Activated B cell treated with CpG ODN at 0.5 μM for 24 hours (primary cell): ENCODE measurements around the gene CAMK2G. TPM values are rescaled to one million over a fixed set of nuclear protein-coding genes. Genes with fewer than 3 reads are reported as not detected.

Experiments used
- ATAC-seq: fragments of 200-7000 bp; cut with Tn5 transposase; one replicate; pipeline ENCODE4 v1.10.0; 2021; ENCODE audit warnings: low read depth, mild to moderate bottlenecking, moderate library complexity
- CTCF ChIA-PET: fragments of 350-600 bp; sonication (Branson Sonifier 250); formaldehyde crosslinking; loops from one replicate; lab custom pipeline; 2021; ENCODE audit warnings: antibody characterized with exemption; lab: Charles Lee
- POLR2A ChIA-PET: fragments of 350-600 bp; sonication (Branson Sonifier 250); formaldehyde crosslinking; loops from one replicate; lab custom pipeline; 2021; ENCODE audit warnings: antibody characterized with exemption; lab: Charles Lee
- DNase-seq: peaks from one replicate; pipeline ENCODE4 v3.0.0; 2022
- H3K27ac Mint-ChIP-seq: one replicate; pipeline ENCODE4 v1.8.0; 2020; ENCODE audit warnings: mixed read lengths
- H3K27me3 Mint-ChIP-seq: one replicate; pipeline ENCODE4 v1.8.0; 2021; ENCODE audit warnings: mixed read lengths
- H3K36me3 Mint-ChIP-seq: one replicate; pipeline ENCODE4 v1.8.0; 2021; ENCODE audit warnings: low read depth, mixed read lengths
- H3K4me1 Mint-ChIP-seq: one replicate; pipeline ENCODE4 v1.8.0; 2021; ENCODE audit warnings: mixed read lengths
- H3K4me3 Mint-ChIP-seq: one replicate; pipeline ENCODE4 v1.8.0; 2020; ENCODE audit warnings: mild to moderate bottlenecking, mixed read lengths
- H3K9me3 Mint-ChIP-seq: one replicate; pipeline ENCODE4 v1.8.0; 2020; ENCODE audit warnings: mixed read lengths
- intact Hi-C: fragments of 100-400 bp; cut with micrococcal nuclease; formaldehyde crosslinking; loops from one replicate; pipeline ENCODE4 v1.15.1; 2024
- total RNA-seq: library from RNA; stranded (reverse); gene quantifications from 2 replicates; pipeline ENCODE4 v1.2.3, GENCODE V29; 2022
- TF ChIP-seq, protein P1 (sequence below): fragments of 200-600 bp; IDR thresholded peaks from one replicate; pipeline ENCODE4 v1.8.0; 2022; ENCODE audit warnings: antibody characterized with exemption, mild to moderate bottlenecking

Gene CAMK2G
- total RNA-seq, 1 donor from 2014 or later = 19.9 TPM

DNA sequence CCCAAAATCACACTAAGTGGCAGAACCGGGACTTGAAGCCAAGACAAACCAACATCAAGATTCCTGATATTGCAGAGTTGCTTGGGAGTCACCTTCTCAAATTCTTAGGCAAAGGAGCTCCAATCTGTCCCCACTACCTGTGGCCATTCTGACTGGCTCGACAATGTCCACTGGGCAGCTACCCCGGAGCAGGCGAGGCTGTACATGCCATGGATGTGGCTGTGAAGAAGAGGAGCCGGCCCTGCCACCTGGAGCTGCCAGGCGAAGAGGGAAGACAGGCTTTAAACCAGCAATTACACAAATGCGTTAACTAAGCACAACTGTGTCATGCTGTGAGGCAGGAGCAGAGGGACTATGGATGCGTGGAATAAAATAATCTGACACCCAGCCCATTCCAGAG is 18.1 kb downstream of the CAMK2G start:
- peaks cover 5% of the 10 kb centered on the region for H3K4me1 Mint-ChIP-seq
- no peak overlapping the region for H3K4me3 Mint-ChIP-seq
- POLR2A ChIA-PET = no interaction called here
- CTCF ChIA-PET = interaction anchor here (2.7 kb wide), 1 partner anchor 23 kb away, joined by 13 read pairs; no protein-coding TSS in a partner anchor
- TF ChIP-seq, protein P1, sequence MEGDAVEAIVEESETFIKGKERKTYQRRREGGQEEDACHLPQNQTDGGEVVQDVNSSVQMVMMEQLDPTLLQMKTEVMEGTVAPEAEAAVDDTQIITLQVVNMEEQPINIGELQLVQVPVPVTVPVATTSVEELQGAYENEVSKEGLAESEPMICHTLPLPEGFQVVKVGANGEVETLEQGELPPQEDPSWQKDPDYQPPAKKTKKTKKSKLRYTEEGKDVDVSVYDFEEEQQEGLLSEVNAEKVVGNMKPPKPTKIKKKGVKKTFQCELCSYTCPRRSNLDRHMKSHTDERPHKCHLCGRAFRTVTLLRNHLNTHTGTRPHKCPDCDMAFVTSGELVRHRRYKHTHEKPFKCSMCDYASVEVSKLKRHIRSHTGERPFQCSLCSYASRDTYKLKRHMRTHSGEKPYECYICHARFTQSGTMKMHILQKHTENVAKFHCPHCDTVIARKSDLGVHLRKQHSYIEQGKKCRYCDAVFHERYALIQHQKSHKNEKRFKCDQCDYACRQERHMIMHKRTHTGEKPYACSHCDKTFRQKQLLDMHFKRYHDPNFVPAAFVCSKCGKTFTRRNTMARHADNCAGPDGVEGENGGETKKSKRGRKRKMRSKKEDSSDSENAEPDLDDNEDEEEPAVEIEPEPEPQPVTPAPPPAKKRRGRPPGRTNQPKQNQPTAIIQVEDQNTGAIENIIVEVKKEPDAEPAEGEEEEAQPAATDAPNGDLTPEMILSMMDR = no peak
- ATAC-seq = no peak
- H3K27ac Mint-ChIP-seq = no peak overlapping the region
- intact Hi-C loops = no loop called here
- H3K36me3 Mint-ChIP-seq = peaks cover 68% of the 10 kb centered on the region
- no peaks in the 10 kb centered on the region for H3K27me3 Mint-ChIP-seq
- DNase-seq = no peak
- H3K9me3 Mint-ChIP-seq = no peaks in the 10 kb centered on the region

DNA sequence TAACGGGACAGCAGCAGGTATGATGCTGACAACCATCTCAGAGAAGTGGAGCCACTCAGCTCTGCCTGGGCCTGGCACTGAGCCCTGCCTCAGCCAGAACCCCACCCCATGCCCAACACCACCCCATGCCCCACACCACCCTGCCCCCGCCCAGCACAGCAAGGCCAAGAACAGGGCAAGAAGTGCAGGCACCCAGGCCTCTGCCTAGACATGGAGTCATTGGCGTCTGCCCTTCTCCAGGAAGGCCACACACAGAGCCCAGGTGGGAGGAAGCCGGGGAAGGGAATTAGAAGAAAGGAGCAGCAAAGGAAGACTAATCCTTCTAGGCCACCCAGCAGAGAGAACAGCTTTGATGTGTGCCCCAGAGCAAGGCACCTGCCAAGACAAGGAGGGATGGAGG is 18.9 kb downstream of the CAMK2G start:
- ChIA-PET POLR2A (interaction anchor here (0.5 kb wide), 1 partner anchor 1286 kb away, joined by 4 read pairs; no protein-coding TSS in a partner anchor), CTCF (interaction anchor here (0.6 to 2.7 kb wide), 2 partner anchors 23 to 138 kb away, joined by 3 to 13 read pairs; no protein-coding TSS in a partner anchor)
- Mint-ChIP-seq H3K4me3 (no peak overlapping the region), H3K4me1 (peaks cover 5% of the 10 kb centered on the region), H3K27ac (no peak overlapping the region), H3K9me3 (no peaks in the 10 kb centered on the region), H3K27me3 (no peaks in the 10 kb centered on the region), H3K36me3 (peaks cover 67% of the 10 kb centered on the region)
- TF ChIP-seq, protein P1 = no peak
- ATAC-seq (no peak), DNase-seq (no peak)
- intact Hi-C loops = no loop called here

DNA sequence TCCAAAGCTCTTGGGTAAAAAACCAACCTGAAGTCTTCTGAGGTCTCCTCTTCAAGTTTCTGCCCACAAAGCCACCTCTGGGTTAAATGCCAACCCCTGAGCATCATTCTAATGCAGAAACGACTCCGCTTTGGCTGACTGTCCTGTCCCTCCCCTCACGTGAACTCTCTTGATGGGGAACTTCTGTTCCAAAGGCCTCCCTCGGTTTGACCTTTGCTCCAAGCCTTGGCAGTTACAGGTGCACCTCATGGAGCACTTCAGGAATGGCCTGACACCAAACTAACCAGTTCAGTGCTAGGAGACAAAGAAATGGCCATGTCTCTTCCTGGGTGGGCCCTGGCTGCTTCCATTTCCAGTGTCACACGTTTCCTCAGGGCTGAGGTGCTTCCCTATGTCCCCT is 20.0 kb downstream of the CAMK2G start:
- intact Hi-C loops = no loop called here
- POLR2A ChIA-PET = interaction anchor here (0.6 kb wide), 1 partner anchor 72 kb away, joined by 4 read pairs; the partner anchor contains the start of gene CHCHD1

DNA sequence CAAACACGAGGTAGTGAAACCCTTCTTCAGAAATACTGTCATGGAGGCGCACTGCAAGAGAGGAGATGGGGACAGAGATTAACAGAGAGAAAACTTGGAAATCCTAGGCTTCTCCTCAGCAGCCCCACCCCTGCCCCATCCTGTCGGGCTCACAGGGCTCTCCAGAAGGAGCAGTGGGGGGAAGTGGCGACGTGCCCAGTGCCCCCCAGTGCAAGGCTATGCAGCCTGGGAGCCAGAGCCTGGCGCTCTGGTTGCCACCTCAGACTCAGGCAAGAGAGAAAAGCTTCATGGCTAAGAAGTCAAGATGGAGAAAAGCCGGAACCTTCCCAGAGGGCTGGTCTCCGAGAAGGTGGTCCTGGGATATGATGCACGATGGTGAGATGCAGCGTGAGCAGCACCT is 21.2 kb downstream of the CAMK2G start:
- CTCF ChIA-PET = interaction anchor here (1.3 to 4.1 kb wide), 2 partner anchors 26 to 88 kb away, joined by 7 to 25 read pairs; no protein-coding TSS in a partner anchor
- H3K36me3 Mint-ChIP-seq = peaks cover 58% of the 10 kb centered on the region
- intact Hi-C loops = no loop called here
- no peaks in the 10 kb centered on the region for H3K9me3 Mint-ChIP-seq
- DNase-seq (no peak), ATAC-seq (no peak)
- H3K4me1 Mint-ChIP-seq = peaks cover 11% of the 10 kb centered on the region
- H3K27ac Mint-ChIP-seq = no peak overlapping the region
- POLR2A ChIA-PET = interaction anchor here (1.7 kb wide), 1 partner anchor 10 kb away, joined by 5 read pairs; no protein-coding TSS in a partner anchor
- no peaks in the 10 kb centered on the region for H3K27me3 Mint-ChIP-seq
- TF ChIP-seq, protein P1 = no peak
- no peak overlapping the region for H3K4me3 Mint-ChIP-seq

More for the DNA sequence above, 20.0 kb downstream of the CAMK2G start:
- no peak for DNase-seq
- Mint-ChIP-seq H3K4me1 (peaks cover 9% of the 10 kb centered on the region), H3K9me3 (no peaks in the 10 kb centered on the region), H3K27me3 (no peaks in the 10 kb centered on the region), H3K4me3 (no peak overlapping the region), H3K36me3 (peaks cover 57% of the 10 kb centered on the region), H3K27ac (no peak overlapping the region)
- no peak for ATAC-seq
- TF ChIP-seq, protein P1 = no peak
- CTCF ChIA-PET = interaction anchor here (4.1 kb wide), 1 partner anchor 25 kb away, joined by 25 read pairs; no protein-coding TSS in a partner anchor

DNA sequence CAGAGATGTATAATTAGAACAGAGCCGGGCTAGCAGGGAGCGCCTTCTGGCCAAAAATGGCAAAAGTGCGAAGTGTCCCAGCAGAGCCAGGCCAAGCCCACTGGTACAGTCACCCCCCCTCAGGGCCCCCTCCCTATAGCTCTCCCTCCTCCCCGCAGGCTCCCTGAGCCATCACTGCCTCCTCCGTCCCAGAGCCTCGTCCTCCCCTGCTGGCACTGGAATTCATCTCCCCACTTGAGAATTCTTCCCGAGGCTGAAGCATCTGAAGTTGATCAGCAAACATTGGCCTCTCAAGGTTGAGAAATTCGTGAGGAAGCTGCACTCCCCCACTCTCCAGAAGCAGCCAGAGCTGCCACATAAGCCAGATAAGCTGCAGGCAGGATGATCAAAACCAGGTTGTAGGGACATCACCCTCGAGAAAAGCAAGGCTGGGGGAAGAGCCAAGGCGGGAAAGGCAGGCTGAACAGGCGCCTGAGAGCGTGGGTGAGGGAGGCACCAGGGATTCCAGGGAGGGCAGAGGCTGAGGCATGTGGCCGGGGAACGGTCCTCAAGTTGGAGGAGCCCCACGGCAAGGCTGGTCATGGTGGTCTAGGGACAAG is 23.4 kb downstream of the CAMK2G start:
- Mint-ChIP-seq H3K9me3 (no peaks in the 10 kb centered on the region), H3K27ac (no peak overlapping the region), H3K4me1 (peaks cover 11% of the 10 kb centered on the region), H3K27me3 (no peaks in the 10 kb centered on the region), H3K4me3 (no peak overlapping the region), H3K36me3 (peaks cover 66% of the 10 kb centered on the region)
- ChIA-PET POLR2A (no interaction called here), CTCF (interaction anchor here (0.6 to 4.1 kb wide), 2 partner anchors 29 to 192 kb away, joined by 3 to 25 read pairs; no protein-coding TSS in a partner anchor)
- ATAC-seq (no peak), DNase-seq (no peak)
- TF ChIP-seq, protein P1 = no peak
- intact Hi-C loops = no loop called here
